SKM-1 (cell line): ENCODE data around the gene GPR15.

Source experiments
- DNase-seq: peaks from one replicate; lab custom pipeline; 2025; ENCODE audit not compliant: unreplicated experiment; lab: John Stamatoyannopoulos, UW

Gene GPR15

DNA sequence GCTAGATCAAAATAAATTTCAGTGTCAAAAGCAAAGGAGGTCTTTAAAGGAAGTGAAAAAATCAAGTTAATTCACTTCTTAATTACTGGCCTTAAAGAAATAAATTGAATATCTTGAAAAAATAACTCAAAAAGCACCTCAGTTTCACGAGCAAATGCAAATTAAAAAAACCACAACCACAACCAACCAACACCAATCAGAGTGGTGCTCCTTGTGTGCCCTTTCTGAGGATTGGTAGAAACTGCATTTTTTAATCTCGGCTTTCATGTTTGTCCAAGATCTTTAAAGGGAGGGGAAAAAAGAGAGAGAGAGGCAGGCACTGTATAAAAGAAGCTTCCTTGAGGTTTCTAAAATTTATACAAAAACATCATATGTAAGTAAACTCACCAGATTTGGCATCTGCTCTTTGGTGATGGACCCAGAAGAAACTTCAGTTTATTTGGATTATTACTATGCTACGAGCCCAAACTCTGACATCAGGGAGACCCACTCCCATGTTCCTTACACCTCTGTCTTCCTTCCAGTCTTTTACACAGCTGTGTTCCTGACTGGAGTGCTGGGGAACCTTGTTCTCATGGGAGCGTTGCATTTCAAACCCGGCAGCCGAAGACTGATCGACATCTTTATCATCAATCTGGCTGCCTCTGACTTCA lies at the start of gene GPR15:
GPR15 (plus strand) TSS at position 357 of the 653 bp plus-strand sequence; CDS start at position 413, 56 bp downstream.
- no peak for DNase-seq

DNA sequence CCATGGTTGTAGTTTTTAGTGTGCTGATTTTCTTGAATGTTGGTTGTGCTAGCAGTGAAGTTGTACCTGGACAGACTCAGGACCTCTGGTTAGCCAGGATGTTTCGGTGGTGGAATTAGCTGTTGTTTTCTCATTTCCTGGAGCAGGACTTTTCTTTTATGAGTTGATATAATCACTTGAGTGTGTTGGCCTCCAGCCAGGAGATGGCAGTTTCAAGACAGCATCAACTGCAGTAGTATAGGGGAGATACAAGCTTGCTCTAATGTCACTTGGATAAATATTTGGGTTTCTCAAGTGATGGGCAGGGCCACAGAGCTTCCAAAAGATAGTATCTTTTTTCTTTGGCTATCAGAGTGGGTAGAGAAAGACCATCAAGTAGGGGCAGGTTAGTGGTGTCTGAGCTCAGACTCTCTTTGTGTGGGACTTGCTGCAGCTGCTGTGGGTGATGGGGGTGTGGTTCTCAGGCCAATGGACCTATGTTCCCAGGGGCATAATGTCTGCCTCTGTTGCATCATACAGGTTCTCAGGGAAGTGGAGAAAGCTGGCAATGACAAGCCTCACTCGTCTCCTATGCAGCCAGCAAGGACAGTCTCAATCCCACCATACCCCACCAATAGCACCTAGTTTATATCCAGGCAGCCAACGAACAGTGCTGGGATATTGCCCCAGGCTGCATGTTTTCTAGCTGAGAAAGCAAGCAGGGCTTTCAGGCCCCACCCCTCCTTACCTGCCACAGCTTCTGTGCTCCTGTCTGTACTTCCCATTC lies 48.9 kb upstream of the GPR15 start:
- DNase-seq = no peak

DNA sequence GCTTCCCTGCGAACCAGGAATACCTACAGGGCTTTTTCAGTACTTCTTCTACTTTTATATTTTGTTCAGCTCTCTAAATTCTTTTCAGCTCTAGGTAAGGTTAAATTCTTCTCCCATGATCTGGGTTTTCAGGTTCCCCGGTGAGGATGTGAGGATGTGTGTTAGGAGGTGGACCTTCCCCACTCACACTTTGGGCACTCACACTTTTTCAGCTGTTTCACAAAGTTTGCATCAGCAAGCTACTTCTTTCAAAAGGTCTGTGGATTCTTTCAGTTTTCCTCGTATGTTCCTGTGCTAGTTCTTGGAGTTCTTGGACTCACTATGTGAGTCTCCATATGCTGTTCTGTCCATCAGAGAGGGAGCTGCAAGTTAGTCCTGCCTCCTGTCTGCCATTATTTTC lies 48.2 kb upstream of the GPR15 start:
- no peak for DNase-seq

DNA sequence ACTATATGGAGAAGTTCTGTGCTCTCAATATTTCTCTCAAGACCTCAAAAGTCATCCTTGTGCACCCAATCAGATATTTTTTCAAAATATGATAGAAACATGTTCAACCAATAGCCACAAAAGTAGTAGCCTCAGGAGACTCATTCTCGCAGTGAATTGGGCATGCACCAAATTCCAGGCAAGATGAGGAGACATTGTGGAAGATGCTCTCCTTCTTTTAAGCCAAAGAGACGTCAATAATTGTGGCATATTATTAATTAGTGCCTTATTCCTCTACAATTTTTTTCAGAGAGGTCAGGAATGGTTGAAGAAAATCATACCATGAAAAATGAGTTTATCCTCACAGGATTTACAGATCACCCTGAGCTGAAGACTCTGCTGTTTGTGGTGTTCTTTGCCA lies 34.4 kb upstream of the GPR15 start, which contains the start of gene OR5K2:
OR5K2 (plus strand) TSS at position 301 of the 400 bp plus-strand sequence; CDS start at position 301, 0 bp downstream.
- DNase-seq = no peak

DNA sequence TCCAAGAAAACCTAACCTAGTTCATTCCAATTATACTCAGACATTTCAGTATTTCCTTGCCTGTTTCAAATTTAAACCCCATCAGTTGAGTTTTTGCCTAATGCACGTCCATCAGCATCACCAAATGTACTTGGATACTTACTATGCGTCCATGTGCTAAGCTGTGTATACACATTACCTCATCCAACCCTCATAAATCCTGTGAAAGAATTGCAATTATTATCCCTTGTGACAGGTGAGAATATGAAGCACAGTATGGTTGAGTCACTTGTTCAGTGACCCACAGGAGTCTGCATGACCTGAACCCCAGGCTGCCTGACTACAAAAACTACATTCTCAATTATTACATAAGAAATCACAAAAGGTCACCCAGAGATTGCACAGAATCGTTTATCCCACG lies 31.8 kb upstream of the GPR15 start:
- DNase-seq = no peak

DNA sequence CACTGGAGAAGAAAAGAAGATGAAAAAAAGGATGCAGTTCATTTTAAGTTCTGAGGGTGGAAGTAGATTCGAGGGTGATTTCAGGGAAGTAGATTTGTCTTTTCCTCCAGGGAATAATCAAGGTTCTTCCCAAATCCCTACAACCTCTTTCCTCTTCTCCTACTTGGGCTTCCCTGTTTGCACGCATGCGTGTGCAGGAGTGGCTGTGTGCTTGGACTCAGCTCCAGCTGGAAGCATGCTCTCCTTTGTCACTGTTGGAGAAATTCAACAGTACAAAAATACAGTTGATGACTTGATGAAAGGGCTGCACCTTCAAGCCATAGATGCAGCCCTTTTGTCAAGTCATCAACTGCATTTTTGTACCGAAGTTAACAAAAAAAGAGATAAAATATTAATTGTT lies 30.5 kb upstream of the GPR15 start:
- DNase-seq = no peak

DNA sequence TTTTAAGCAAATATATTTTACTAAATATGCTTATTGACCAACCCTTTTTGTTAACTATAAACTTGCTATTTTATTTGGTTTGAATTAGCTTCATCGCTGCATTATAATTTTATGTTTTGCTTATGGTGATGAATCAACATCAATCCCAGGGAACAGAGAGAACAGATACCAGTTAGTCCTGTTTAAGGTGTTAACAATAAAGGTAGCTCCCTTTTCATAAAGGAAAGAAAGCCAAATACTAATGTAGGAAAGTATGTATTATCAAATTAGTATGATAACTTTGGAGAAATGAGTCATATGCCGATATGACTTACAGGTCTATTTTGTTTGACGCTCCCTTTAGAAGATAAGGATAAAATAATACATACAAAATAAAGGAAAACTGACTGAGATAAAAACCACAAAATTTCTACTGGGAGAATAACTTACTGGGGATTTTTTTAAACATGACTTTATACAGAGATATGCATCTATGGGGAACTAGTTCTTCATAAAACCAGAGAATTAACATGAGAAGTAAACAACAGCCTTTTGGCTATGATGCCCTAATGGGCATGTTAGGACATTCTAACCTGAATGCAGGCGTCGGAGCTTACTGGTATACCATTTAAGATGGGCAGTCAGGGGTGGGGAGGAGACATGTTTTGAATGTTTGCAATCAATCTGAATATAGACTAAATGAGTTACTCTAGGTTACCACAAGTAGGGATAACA lies 29.8 kb upstream of the GPR15 start:
- DNase-seq = no peak

DNA sequence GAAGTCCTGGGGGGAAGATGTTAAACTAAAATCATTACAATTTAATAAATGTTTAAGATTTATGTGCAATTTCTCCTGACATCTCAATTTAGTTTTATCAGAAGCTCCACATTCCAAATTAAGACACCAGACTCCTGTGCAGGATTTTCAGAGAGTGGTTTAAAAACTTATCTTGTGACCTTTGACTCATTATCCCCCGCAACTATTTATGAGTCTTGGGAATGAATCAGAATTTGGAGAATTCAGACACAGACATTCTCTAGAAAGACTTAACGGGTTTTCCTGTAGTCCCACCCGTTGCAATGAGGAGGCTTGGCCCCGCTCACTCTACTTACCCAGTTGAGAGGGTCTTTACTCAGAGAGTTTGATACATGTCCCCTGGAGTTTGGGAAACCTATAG lies 27.2 kb upstream of the GPR15 start:
- no peak for DNase-seq

DNA sequence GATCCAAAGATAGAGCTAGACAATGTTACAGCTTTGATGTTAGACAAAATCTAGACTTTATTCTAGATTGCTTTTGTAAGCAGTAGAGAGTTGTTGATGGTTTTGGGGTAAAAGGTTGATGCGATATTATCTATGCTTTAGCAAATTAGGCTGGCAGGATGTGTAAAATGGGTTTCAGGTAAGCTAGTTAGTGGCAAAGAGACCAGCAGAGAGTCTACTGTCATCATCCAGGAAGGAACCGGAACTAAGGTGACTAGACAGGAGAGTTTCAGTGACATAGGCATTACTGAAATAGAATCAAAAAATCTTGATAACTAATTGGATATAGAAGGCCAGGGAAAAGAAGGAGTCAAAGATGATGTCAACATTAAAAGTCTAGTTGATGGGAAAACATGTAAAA lies 23.2 kb upstream of the GPR15 start:
- DNase-seq = no peak

DNA sequence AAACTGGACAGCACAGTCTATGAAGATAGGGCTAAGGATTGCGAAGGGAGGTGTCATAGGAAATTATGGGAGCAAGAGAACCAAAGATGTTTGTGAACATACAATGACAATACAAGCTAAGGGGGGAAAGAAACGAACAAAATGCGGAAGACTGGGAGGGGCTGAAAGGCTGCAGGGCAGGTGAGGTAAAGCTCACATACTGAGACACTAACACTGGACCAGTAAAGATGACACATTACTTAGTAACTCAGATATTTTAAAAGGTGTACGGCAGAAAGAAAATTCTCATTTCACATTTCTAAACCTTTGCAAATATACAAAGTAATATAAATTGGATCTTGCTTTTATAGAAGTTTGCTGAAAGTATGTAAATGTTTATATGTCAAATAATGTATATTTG lies 19.2 kb upstream of the GPR15 start:
- DNase-seq = no peak

DNA sequence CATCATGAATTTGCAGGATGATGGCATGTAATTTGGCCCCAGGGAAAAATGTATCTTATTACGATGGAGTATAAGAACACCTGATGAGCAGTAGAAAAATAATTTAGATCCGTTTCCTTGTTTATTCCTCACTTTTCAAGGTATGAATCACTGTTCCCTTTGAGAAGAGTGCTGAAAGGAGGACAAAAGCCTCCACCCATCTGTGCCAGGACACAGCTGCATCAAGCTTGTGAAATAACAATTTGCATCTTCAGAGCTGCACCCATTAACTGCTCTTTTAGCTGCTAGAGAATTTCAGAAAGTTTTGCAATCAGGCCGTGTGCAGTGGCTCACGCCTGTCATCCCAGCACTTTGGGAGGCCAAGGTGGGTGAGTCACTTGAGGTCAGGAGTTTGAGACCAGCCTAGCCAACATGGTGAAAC lies 18.7 kb upstream of the GPR15 start:
- peak; percentile 50 for DNase-seq

DNA sequence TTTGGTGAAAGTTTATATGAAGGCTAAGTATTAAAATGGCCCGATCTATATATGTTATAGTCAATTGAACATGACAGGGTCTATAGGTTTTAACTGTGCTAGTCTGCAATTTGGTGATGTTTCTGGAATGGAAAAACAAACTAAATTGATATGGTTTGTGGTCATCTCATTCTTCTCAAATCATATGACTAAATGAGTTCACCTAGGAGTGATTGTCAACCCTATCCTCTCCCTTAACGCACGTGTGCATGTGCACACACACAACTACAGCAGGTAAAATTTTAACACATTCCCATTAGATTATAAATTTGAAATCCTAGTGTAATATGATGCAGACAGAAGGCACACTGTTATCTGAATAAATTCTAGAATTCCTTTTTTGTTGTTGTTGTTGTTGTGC lies 18.0 kb upstream of the GPR15 start:
- DNase-seq = no peak

DNA sequence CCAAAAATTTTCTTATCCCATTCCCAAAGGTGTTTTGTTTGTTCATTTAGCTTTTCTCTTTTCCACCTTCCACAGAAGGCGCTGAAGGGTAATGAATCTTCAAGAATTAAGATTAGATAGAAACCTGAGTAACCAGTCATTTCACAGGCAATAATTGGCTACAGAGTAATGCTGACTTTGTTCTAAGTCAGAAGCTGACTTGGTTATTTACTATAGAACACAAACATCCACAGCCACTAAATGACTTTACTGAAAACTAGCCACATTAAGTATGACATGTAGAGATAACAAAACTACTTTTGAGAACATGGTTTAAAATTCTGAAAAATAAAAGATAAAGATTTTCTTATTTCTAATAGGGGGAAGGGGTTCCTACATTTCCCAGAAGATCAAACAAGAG lies 16.8 kb upstream of the GPR15 start:
- DNase-seq = no peak

DNA sequence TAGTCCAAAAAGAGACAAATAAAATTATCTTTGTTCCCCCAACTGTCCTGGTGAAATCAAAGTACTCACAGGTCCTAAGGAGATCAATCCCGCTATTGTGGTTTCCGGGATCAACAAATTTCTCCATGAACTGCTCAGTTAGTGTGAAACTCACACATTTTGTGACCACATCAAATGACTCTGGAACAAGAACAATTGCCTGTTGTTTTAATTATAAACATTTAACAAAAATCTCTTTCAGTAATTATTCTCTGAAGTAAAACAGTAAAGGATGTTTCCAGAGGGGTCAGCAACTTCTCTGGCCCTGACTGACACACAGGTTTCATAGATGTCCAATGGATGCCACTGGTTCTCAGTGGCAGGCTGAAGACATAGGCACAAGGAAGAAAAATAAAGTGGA lies 13.0 kb upstream of the GPR15 start:
- DNase-seq = no peak

DNA sequence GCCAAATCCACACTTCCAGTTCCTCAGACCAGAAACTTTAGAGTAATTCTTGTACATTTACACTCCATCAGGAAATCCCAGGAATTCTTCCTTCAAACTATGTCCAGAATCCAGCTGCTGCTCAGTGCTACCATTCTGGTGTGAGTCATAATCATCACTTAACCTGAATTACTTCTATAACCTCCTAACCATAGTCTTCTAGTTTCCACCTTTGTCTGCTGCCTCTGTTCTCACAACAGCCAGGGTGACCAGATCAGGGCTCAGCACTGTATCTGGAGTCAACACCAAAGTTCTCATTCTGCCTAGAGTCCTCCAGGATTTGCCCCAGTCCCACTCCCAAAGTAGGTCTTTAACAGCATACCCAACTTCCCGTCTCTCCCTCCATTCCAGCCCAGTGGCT lies 12.4 kb upstream of the GPR15 start:
- DNase-seq = no peak

DNA sequence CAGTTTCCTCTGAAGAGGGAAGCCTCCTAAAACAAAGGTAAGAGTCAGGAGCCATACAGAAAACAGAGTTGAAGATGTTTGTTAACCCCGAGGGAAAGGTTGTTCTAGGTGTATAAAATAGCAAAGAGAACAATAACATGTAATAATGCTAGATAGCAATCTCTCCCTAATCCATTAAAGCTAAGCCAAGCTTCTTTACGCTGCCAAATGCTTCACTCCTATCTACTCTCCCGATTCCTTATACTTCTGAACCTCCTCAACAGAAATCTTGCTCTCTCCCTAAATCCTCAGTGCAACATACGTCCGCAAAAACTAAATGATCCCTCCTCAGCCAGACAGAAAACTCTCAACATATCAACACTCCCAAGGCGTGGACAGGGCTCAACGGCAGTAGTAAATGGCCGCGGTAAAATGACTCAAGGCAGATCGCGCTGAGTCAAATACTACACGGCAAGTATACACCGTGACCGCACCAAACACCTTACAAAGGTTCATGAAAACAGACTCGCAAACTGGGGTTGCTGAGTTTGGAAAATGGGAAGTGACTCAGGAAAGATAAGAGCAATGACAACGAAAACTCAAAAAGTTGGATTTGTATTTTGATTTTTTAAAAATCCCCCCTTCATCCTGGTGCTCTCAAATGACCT lies 9.8 kb upstream of the GPR15 start:
- no peak for DNase-seq

DNA sequence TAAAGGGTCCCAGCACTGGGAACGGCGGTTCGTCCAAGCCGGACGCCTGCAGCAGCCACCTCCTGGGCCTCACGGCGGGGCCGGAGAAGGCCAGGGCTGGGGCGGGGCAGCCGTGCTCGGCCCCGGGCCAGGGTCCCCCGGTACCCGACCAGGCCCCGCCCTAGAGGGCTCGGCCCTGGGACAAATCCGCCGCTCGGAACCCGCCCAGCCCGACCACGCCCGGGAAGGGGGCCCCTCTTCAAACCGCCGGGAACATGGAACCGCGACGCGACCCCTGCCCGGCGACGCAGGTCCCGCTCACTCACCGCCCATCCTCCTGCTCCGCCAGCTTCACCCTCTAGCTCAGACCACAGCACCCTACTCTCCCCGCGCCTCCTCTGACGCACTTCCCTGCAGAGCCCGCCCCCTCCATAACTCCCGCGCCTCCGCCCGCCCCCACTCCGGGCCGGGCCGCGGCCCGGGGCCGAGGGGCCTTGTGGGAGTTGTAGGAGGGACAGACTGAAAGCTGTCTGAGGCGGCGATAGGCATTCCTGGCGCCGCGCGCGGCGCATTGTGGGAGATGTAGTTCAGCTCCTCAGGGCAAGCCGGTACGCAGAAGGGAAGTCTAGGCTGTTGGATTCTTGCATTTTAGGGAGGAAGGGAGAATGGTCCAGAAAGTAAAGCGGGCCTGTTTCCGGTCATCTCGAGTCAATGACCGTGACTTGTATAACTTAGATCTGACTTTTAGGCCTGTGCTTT lies 9.1 kb upstream of the GPR15 start, which contains the start of gene CLDND1:
CLDND1 (minus strand) TSS at position 359 of the 738 bp plus-strand sequence. CDS start 1,478 bp downstream, outside the sequence.
- DNase-seq = peak; percentile 91

DNA sequence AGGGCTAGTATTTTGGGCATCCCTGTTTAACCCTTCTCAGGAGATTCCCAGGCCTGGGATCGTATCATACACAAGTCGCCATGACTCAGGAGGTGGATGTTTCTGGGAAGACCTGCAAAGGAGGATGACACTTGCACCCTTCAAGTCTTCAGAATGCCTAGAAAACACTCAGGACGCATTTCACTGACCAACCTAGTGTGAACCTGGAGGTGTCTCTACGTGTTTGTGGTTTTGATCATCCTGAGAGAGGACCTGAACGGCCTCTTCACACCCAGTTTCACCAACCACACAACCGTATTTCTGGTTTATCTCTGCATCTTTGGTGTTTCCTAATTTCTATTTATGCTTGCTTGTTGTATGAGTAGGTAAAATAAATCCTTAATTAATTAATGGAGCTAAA lies 6.3 kb upstream of the GPR15 start:
- no peak for DNase-seq

DNA sequence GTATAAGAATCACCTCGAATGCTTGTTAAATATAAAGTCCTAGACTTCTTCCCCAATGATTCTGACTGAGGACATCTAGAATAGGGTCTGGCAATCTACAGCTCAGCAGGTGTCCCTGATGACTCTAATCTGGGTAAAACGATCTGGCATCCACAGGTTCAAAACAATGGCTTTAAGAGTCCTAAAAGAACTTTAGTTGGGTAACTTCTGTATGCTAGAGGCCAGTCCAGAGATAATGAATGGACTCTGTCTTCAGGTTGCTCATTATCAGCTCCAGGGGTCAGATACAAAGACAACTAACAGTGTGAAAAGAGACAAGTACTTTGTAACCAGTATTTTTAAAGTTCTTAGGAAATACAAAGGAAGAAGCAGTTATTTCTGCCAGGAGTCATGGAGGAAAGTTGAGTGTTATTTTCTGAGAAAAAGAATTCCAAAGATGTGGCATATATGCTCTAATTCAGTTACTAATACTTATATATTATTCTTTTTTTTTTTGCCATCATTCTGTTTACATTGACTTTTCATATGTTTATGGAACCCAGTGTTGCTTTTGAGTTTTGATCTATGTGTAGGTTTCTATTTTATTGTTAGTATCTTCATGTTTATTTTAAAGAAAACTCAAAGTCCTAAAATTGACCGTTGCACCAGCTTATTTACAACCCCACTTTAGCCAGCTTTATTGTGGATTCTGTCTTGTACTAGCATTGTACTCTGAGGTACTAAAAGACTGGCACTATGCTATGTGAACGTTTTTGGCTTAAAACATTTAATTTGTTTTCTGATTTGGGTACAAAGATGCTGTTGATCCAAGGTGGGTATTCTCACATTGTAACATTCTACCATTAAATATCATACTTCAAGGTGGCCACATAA lies 3.1 kb upstream of the GPR15 start:
- DNase-seq = no peak
